ENCODE results near the gene SULF2.
A peak's percentile ranks its signal among the peaks of the same experiment; 100 is the strongest.
"Not testable (repeated sequence)": the region's sequence is repeated elsewhere in the genome, so short reads cannot be mapped to it uniquely, and the experiment has no call there.

The SULF2 gene

DNA sequence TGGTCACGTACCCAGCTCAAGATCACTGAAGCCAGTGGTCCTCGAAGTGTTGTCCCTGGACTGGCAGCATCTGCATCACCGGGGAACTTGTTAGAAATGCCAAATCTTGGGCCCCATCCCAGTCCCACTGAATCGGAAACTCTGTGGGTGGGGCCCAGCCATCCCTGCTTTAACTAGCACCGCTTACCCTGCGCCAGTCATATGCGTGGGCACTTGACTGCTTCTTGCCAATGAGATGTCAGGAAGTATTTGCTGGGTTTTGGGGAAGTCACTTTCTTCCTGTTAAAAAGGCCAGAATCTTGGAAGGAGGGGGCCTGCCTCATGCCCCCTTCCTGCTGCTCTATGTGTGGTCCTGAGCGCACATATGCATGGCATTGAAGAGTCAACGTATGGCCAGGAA lies 11.7 kb upstream of the SULF2 start:
- Mint-ChIP-seq H3K4me3 (no peak overlapping the region), H3K4me1 (ENCODE audit: low read depth) (no peaks in the 10 kb centered on the region), H3K27me3 (ENCODE audit: low read depth) (peaks cover 11% of the 10 kb centered on the region), H3K27ac (no peak overlapping the region), H3K9me3 (no peaks in the 10 kb centered on the region), H3K36me3 (ENCODE audit: low read depth) (no peaks in the 10 kb centered on the region)

- Mint-ChIP-seq H3K4me1 (ENCODE audit: low read depth) (no peaks in the 10 kb centered on the region), H3K27ac (no peak overlapping the region), H3K4me3 (no peak overlapping the region), H3K36me3 (ENCODE audit: low read depth) (no peaks in the 10 kb centered on the region), H3K9me3 (no peaks in the 10 kb centered on the region), H3K27me3 (ENCODE audit: low read depth) (peaks cover 23% of the 10 kb centered on the region)
Measured at GRCh38 chr20:47795214-47795907, 10.1 kb upstream of the SULF2 start.

DNA sequence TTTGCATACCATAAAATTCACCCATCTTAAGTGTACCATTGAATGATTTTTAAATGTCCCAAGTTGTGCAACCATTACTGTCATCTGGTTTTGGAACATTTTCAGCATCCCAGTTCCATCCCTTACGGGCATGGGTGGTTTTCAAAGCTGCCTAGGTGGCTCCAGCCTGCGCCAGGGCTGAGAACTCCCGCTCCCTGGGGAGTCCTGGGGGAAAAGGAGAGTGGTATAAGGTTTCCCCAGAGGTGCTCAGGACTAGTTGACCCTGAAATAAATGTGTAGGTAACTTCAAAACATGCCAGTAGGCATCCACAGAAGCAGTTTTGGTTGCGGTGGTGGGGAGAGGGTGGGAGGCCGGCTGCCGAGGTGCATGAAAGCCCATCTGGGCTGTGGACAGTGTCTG lies 9.0 kb upstream of the SULF2 start:
- peaks cover 30% of the 10 kb centered on the region for H3K27me3 Mint-ChIP-seq (ENCODE audit: low read depth)
- H3K4me1 Mint-ChIP-seq (ENCODE audit: low read depth); H3K27ac Mint-ChIP-seq; H3K36me3 Mint-ChIP-seq (ENCODE audit: low read depth); H3K4me3 Mint-ChIP-seq; H3K9me3 Mint-ChIP-seq: not testable (repeated sequence)

- H3K27me3 Mint-ChIP-seq (ENCODE audit: low read depth) = peaks cover 41% of the 10 kb centered on the region
- no peaks in the 10 kb centered on the region for H3K4me1 Mint-ChIP-seq (ENCODE audit: low read depth)
- no peaks in the 10 kb centered on the region for H3K9me3 Mint-ChIP-seq
- H3K27ac Mint-ChIP-seq = no peak overlapping the region
- no peak overlapping the region for H3K4me3 Mint-ChIP-seq
- H3K36me3 Mint-ChIP-seq (ENCODE audit: low read depth) = no peaks in the 10 kb centered on the region
Measured at GRCh38 chr20:47792021-47792618, 6.8 kb upstream of the SULF2 start.

GRCh38 chr20:47791084-47791599 lies 5.9 kb upstream of the SULF2 start:
- no peak overlapping the region for H3K27ac Mint-ChIP-seq
- peaks cover 50% of the 10 kb centered on the region for H3K27me3 Mint-ChIP-seq (ENCODE audit: low read depth)
- H3K9me3 Mint-ChIP-seq = no peaks in the 10 kb centered on the region
- no peaks in the 10 kb centered on the region for H3K36me3 Mint-ChIP-seq (ENCODE audit: low read depth)
- H3K4me1 Mint-ChIP-seq (ENCODE audit: low read depth) = peaks cover 3% of the 10 kb centered on the region
- H3K4me3 Mint-ChIP-seq = no peak overlapping the region

DNA sequence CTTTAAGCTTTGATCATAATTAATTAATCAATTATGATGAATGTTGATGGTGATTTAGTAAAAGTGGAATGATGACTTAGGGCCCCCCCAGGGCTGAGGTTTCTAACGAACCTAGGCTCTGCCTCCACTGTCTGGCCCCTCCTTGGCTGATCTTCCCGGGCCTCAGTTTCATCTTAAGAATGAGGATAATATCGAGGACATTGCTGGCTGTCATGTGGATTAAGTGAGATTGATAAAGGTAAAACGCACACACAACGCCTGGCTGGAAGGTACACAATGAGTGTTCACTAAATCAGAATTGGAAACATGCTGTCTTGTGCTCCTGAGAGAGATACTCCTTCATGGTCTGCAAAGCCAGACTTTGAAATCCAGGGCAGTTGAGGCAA lies 5.3 kb upstream of the SULF2 start:
- Mint-ChIP-seq H3K9me3 (no peaks in the 10 kb centered on the region), H3K27ac (no peak overlapping the region), H3K4me3 (no peak overlapping the region), H3K4me1 (ENCODE audit: low read depth) (peaks cover 6% of the 10 kb centered on the region), H3K27me3 (ENCODE audit: low read depth) (peaks cover 51% of the 10 kb centered on the region), H3K36me3 (ENCODE audit: low read depth) (no peaks in the 10 kb centered on the region)

DNA sequence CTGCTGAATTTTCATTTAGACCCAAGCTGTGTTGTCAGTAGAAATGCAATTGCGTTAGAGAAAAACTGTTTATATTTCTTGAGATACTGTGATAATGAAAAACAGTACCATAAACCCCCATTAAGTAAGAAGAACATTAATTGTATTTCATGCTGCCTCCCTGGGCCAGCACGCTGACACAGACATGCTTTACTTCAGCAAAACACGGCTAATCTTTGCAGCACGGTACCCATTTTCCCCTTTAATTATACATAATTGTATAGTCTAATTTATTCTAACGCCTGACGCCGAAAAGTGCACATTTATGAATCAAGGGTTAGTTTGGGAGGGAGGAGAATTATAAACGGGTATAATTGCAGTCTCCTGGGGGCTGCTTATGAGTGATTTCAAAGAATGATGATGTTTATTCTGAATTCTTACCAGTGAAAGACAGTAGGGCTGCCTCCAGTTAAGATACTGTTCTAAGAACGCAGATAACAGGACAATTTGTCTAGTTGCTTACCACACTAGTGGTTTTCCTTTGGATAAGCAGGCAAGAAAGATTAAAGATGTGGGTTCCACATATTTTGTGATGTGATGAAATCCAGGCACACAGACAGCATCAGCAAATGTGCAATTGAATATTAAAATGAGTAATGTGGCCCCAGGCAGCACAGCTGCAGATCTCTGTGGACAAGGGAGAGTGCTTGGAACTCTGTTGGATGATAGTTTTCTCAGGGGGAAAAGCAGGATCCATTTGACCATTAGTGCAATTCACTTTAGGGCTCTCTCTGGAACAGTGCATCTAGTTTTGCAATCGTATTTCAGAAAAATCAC lies 4.7 kb upstream of the SULF2 start:
- Mint-ChIP-seq H3K4me1 (ENCODE audit: low read depth) (peaks cover 6% of the 10 kb centered on the region), H3K9me3 (no peaks in the 10 kb centered on the region), H3K27me3 (ENCODE audit: low read depth) (peaks cover 51% of the 10 kb centered on the region), H3K27ac (no peak overlapping the region), H3K36me3 (ENCODE audit: low read depth) (no peaks in the 10 kb centered on the region), H3K4me3 (no peak overlapping the region)

DNA sequence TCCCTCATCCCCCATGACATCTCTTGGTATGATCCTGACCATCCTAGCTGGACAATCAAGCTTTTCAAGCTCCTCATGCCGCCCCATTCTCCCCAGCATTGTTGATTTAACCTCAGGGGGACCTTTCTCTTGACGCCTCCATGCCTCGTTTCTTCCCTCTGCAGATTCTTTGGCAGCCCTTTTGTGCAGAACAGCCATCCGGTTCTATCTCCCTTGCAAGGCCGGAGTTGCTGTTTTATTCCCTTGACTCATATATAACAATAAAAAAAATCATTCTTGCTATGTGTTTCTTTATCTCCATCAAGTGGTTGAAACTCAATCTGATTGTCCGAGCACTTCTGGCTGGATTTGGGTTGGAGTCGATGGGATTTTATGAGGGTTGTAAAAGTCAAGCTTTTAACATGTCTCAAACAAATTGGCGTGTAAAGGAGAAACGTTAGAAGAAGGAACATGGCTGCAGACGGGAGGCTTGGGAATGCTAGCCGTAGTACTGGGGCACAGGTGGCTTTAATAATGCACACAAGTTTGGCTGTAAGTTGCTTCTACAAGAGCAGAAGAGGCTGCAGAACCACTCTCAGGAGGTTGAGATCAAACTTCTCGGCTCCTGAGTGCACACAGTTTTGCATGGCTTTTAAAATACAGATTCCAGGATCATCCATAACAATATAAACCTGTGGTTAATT lies 3.9 kb upstream of the SULF2 start:
- H3K4me3 Mint-ChIP-seq = no peak overlapping the region
- no peaks in the 10 kb centered on the region for H3K36me3 Mint-ChIP-seq (ENCODE audit: low read depth)
- H3K4me1 Mint-ChIP-seq (ENCODE audit: low read depth) = peaks cover 6% of the 10 kb centered on the region
- H3K9me3 Mint-ChIP-seq = no peaks in the 10 kb centered on the region
- H3K27ac Mint-ChIP-seq = no peak overlapping the region
- peaks cover 55% of the 10 kb centered on the region for H3K27me3 Mint-ChIP-seq (ENCODE audit: low read depth)

- Mint-ChIP-seq H3K4me3 (no peak overlapping the region), H3K36me3 (ENCODE audit: low read depth) (no peaks in the 10 kb centered on the region), H3K27me3 (ENCODE audit: low read depth) (peaks cover 59% of the 10 kb centered on the region), H3K4me1 (ENCODE audit: low read depth) (peaks cover 6% of the 10 kb centered on the region), H3K27ac (no peak overlapping the region), H3K9me3 (no peaks in the 10 kb centered on the region)
Measured at GRCh38 chr20:47788741-47789080, 3.4 kb upstream of the SULF2 start.

- Mint-ChIP-seq H3K27me3 (ENCODE audit: low read depth) (peaks cover 74% of the 10 kb centered on the region), H3K4me1 (ENCODE audit: low read depth) (peaks cover 6% of the 10 kb centered on the region), H3K27ac (no peak overlapping the region), H3K36me3 (ENCODE audit: low read depth) (no peaks in the 10 kb centered on the region), H3K9me3 (no peaks in the 10 kb centered on the region), H3K4me3 (no peak overlapping the region)
Measured at GRCh38 chr20:47786765-47787107, 1.5 kb upstream of the SULF2 start.

- Mint-ChIP-seq H3K4me1 (ENCODE audit: low read depth) (peaks cover 6% of the 10 kb centered on the region), H3K9me3 (no peaks in the 10 kb centered on the region), H3K27me3 (ENCODE audit: low read depth) (peaks cover 71% of the 10 kb centered on the region), H3K36me3 (ENCODE audit: low read depth) (no peaks in the 10 kb centered on the region), H3K4me3 (peak overlapping the region; percentile 70), H3K27ac (no peak overlapping the region)
Measured at GRCh38 chr20:47785854-47786764, 828 bp upstream of the SULF2 start.

DNA sequence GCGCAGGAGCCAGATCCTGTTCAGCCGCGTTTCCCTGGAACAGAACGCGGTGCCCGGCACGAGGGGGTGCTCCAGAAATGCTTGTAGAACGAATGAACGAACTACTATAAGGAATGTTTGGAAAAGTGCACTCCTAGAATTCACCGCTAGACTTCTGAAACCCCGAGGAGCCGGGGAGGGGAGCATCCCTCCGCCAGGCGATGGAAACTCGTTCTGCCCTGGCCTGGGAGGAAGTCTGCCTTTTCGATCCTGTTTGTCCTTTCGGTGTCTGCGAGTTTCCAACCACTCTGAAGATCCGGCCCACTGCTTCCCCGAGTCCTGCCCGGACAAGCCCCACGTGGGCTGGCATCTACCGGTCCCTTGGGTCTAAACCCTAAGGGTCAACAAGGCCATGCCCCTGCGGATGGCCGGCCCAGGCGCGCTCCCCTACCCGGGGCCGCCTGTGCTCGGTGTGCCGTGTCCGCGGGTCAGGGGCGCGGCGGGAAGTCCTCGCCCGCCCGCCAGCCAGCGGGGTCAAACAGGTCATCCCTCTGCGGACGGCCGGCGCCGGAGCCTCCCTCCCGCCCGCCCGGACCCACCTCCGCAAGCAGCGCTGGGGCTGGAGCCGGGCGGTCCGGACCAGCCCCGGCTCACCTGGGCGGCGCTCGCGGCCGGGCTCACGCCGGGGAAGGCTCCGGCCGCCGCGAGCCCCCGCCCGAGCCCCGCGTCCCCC lies 526 bp downstream of the SULF2 start:
- Mint-ChIP-seq H3K27me3 (ENCODE audit: low read depth) (peaks cover 57% of the 10 kb centered on the region), H3K4me3 (no peak overlapping the region), H3K9me3 (no peaks in the 10 kb centered on the region), H3K36me3 (ENCODE audit: low read depth) (no peaks in the 10 kb centered on the region), H3K27ac (no peak overlapping the region), H3K4me1 (ENCODE audit: low read depth) (peaks cover 6% of the 10 kb centered on the region)

DNA sequence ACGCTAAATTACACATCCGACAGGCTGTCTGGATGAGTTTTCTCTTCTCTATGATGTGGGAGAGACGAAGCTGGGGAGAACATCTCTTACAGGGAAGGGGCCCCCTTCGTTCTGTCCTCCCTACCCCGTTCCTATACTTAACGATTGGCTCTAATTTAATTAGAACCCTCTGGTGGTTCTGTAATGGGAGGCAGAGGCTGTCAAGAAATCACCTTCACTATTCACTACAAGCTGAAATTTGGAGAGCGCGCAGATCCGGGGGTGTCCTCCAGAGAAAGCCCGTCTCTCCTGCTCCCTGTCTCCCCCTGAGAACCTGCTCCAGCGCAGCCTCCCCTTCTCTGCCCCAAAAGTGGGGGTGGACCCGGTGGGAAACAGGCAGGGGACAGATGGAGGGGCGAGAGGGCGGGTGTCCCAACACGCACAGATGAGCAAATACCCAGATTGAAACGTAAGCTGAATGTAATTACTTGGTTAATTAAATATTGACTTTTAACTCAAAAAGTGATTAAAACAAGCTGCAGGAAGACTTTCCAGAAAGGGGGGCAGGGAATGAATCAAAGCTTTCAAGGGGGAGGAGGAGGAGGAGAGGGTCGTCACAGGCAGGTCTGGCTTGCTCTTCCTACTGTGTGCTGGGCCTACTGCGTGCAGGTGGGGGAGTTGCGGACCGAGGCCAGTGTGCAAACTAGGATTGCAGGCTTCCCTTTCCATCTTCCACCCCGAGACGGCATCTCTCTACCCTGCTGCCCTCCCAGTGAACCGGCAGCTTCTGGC lies 1.3 kb downstream of the SULF2 start:
- no peak overlapping the region for H3K27ac Mint-ChIP-seq
- no peaks in the 10 kb centered on the region for H3K9me3 Mint-ChIP-seq
- H3K4me3 Mint-ChIP-seq = peak overlapping the region; percentile 26
- no peaks in the 10 kb centered on the region for H3K36me3 Mint-ChIP-seq (ENCODE audit: low read depth)
- H3K27me3 Mint-ChIP-seq (ENCODE audit: low read depth) = peaks cover 53% of the 10 kb centered on the region
- peaks cover 6% of the 10 kb centered on the region for H3K4me1 Mint-ChIP-seq (ENCODE audit: low read depth)
